CD4-positive, alpha-beta T cell (primary cell): ENCODE results near the gene DCUN1D3. TPM values are rescaled to one million over a fixed set of nuclear protein-coding genes. Genes with fewer than 3 reads are reported as not detected.

Source experiments
- ATAC-seq: fragments of 200-7000 bp; cut with Tn5 transposase; one replicate; pipeline ENCODE4 v1.10.0; 2022; ENCODE audit warnings: mild to moderate bottlenecking; ENCODE audit not compliant: poor library complexity
- CTCF ChIA-PET: fragments of 350-600 bp; sonication (Branson Sonifier 250); formaldehyde crosslinking; loops from one replicate; lab custom pipeline; 2021; ENCODE audit warnings: antibody characterized with exemption, inconsistent platforms; lab: Charles Lee
- POLR2A ChIA-PET: fragments of 350-600 bp; sonication (Branson Sonifier 250); formaldehyde crosslinking; loops from one replicate; lab custom pipeline; 2021; ENCODE audit warnings: antibody characterized with exemption, inconsistent platforms; lab: Charles Lee
- DNase-seq, 14 experiments: peaks; one replicate each; pipeline ENCODE4 v3.0.0-alpha.2; 2013 to 2020; ENCODE audit warnings: mixed read lengths in 2 of 14
- H3K27ac ChIP-seq, 2 donors: one replicate each; pipeline versions ENCODE4 v1.5.1 to v1.7.0; 2013; ENCODE audit warnings: low read length in 2 of 2, low read depth in 1 of 2, mild to moderate bottlenecking in 1 of 2
- H3K27me3 ChIP-seq, 2 experiments: 1 replicate in 1 of 2; 2 replicates in 1 of 2; pipeline versions ENCODE4 v1.6.1 to v1.7.0; 2013; ENCODE audit warnings: low read length in 2 of 2, control low read depth in 1 of 2, mild to moderate bottlenecking in 1 of 2, moderate library complexity in 1 of 2; ENCODE audit not compliant: insufficient read depth in 2 of 2, control insufficient read depth in 1 of 2
- H3K36me3 ChIP-seq: one replicate; pipeline ENCODE4 v1.6.1; 2013; ENCODE audit warnings: low read length, control low read depth; ENCODE audit not compliant: insufficient read depth
- H3K4me1 ChIP-seq: one replicate; pipeline ENCODE4 v1.6.1; 2013; ENCODE audit warnings: low read length, control low read depth; ENCODE audit not compliant: insufficient read depth
- H3K4me3 ChIP-seq: one replicate; pipeline ENCODE4 v1.5.1; 2013; ENCODE audit warnings: mild to moderate bottlenecking, low read length, moderate library complexity
- H3K9me3 ChIP-seq, 2 experiments: 1 replicate in 1 of 2; 2 replicates in 1 of 2; pipeline versions ENCODE4 v1.6.1 to v1.7.0; 2013; ENCODE audit warnings: low read length in 2 of 2, mild to moderate bottlenecking in 2 of 2, control low read depth in 1 of 2, moderate library complexity in 1 of 2; ENCODE audit not compliant: control insufficient read depth in 1 of 2, insufficient read depth in 1 of 2
- H3K27ac Mint-ChIP-seq: one replicate; pipeline ENCODE4 v1.8.0; 2020; ENCODE audit warnings: mixed read lengths
- H3K27me3 Mint-ChIP-seq: one replicate; pipeline ENCODE4 v1.8.0; 2021; ENCODE audit warnings: mixed read lengths
- H3K36me3 Mint-ChIP-seq: one replicate; pipeline ENCODE4 v1.8.0; 2021; ENCODE audit warnings: low read depth, mixed read lengths
- H3K4me1 Mint-ChIP-seq: one replicate; pipeline ENCODE4 v1.8.0; 2021; ENCODE audit warnings: low read depth, mixed read lengths
- H3K4me3 Mint-ChIP-seq: one replicate; pipeline ENCODE4 v1.8.0; 2020; ENCODE audit warnings: mild to moderate bottlenecking, mixed read lengths
- H3K9me3 Mint-ChIP-seq: one replicate; pipeline ENCODE4 v1.8.0; 2020; ENCODE audit warnings: mixed read lengths
- CTCF ChIP-seq: fragments of 200-600 bp; IDR thresholded peaks from one replicate; pipeline ENCODE4 v1.8.0; 2022; ENCODE audit warnings: antibody characterized with exemption, mild to moderate bottlenecking
- intact Hi-C, 2 experiments: fragments of 100-400 bp; cut with DNase I in 1 of 2; cut with micrococcal nuclease in 1 of 2; formaldehyde crosslinking; loops; one replicate each; pipeline versions ENCODE4 v1.15.1 to v1.9.0; 2023 to 2025; cut with DNase I, micrococcal nuclease
- total RNA-seq, 174 experiments: library from RNA in 2 of 174; stranded (reverse) in 2 of 174; gene quantifications; one replicate each; pipeline ENCODE4 v1.2.3 and lab custom pipeline; 2021 to 2026

The DCUN1D3 gene
- total RNA-seq, 2 experiments from 2014 or later = 1.9 TPM

- POLR2A ChIA-PET = interaction anchor here (0.7 kb wide), 1 partner anchor 30 kb away, joined by 3 read pairs; no protein-coding TSS in a partner anchor
- Mint-ChIP-seq H3K9me3 (no peaks in the 10 kb centered on the region), H3K27ac (peak overlapping the region; percentile 95), H3K4me3 (peak overlapping the region; percentile 61), H3K27me3 (no peaks in the 10 kb centered on the region), H3K4me1 (peaks cover 69% of the 10 kb centered on the region), H3K36me3 (peaks cover 17% of the 10 kb centered on the region)
- no peaks in the 10 kb centered on the region for H3K36me3 ChIP-seq
- DNase-seq (peak in 6 of 14 experiments; percentile 16 to 77 (median 60)), ATAC-seq (peak; percentile 14)
- H3K4me1 ChIP-seq = peaks cover 38% of the 10 kb centered on the region
- no peaks in the 10 kb centered on the region for H3K9me3 ChIP-seq
- peak overlapping the region; percentile 16 to 59 for H3K27ac ChIP-seq
- no peak overlapping the region for H3K4me3 ChIP-seq
- intact Hi-C loops = loop anchor here (5.0 to 10.0 kb wide), 4 partner anchors 97 to 1840 kb away; partner anchors contain the start of genes LDAF1 (in 2 of the 2), CCP110 (in 1 of the 2), COQ7 (in 1 of the 2) and ERI2 (in 1 of the 2)
- CTCF ChIA-PET = no interaction called here
- H3K27me3 ChIP-seq = no peaks in the 10 kb centered on the region
- no peak for TF ChIP-seq CTCF
Observed at GRCh38 chr16:20904507-20905081, 4.4 kb upstream of the DCUN1D3 start.

- peak overlapping the region; percentile 95 for H3K27ac Mint-ChIP-seq
Observed at GRCh38 chr16:20903899-20904506, 3.8 kb upstream of the DCUN1D3 start.

More at GRCh38 chr16:20903899-20904506, 3.8 kb upstream of the DCUN1D3 start:
- Mint-ChIP-seq H3K4me3 (peak overlapping the region; percentile 61), H3K27me3 (no peaks in the 10 kb centered on the region), H3K9me3 (no peaks in the 10 kb centered on the region), H3K36me3 (peaks cover 18% of the 10 kb centered on the region), H3K4me1 (peaks cover 74% of the 10 kb centered on the region)
- TF ChIP-seq CTCF = no peak
- peak overlapping the region; percentile 16 to 59 for H3K27ac ChIP-seq
- DNase-seq = peak in 1 of 14 experiments; percentile 23
- no peaks in the 10 kb centered on the region for H3K36me3 ChIP-seq
- ChIA-PET CTCF (interaction anchor here (0.6 kb wide), 1 partner anchor 396 kb away, joined by 3 read pairs; no protein-coding TSS in a partner anchor), POLR2A (interaction anchor here (0.9 to 1.6 kb wide), 2 partner anchors 9 to 25 kb away, joined by 3 to 4 read pairs; no protein-coding TSS in a partner anchor)
- H3K4me1 ChIP-seq = peaks cover 43% of the 10 kb centered on the region
- H3K4me3 ChIP-seq = no peak overlapping the region
- no peaks in the 10 kb centered on the region for H3K27me3 ChIP-seq
- no peak for ATAC-seq
- intact Hi-C loops = loop anchor here (5.0 to 10.0 kb wide), 4 partner anchors 97 to 1839 kb away; partner anchors contain the start of genes LDAF1 (in 2 of the 2), CCP110 (in 1 of the 2), COQ7 (in 1 of the 2) and ERI2 (in 1 of the 2)
- H3K9me3 ChIP-seq = no peaks in the 10 kb centered on the region
